Measurements from ENCODE around the gene THAP5.

- no peak for TF ChIP-seq RELA (CRISPR knock-in tag; IDR thresholded peaks at IDR 0.05; ENCODE audit: borderline replicate concordance)
- TF ChIP-seq CTCF (IDR thresholded peaks at IDR 0.05): no peak
- TF ChIP-seq NFE2L1 (CRISPR knock-in tag; IDR thresholded peaks at IDR 0.05): no peak
- no peak for TF ChIP-seq AFF4 (CRISPR knock-in tag; IDR thresholded peaks at IDR 0.05; ENCODE audit: borderline replicate concordance)
These were observed 745 bp upstream of the THAP5 start for GRCh38 chr7:108570146-108570755.
